Endothelial cell of umbilical vein (primary cell): Measurements from ENCODE around the gene NXPE3. TPM values are rescaled to one million over a fixed set of nuclear protein-coding genes. Genes with fewer than 3 reads are reported as not detected.

Experiments used
- BruUV-seq: library from RNA; stranded (reverse); fragments of 400-500 nt; replicated peaks from 2 replicates; lab custom pipeline; 2021; lab: Mats Ljungman, UMichigan
- CTCF ChIA-PET: fragments of 300-600, 350-600 bp; sonication (Branson Sonifier 250); formaldehyde crosslinking; loops from one replicate; lab custom pipeline; 2021; ENCODE audit warnings: antibody characterized with exemption, inconsistent platforms; lab: Charles Lee
- POLR2A ChIA-PET: fragments of 300-600, 350-600 bp; sonication (Branson Sonifier 250); formaldehyde crosslinking; loops from one replicate; lab custom pipeline; 2021; ENCODE audit warnings: antibody characterized with exemption, inconsistent platforms; lab: Charles Lee
- DNase-seq: peaks from one replicate; pipeline ENCODE4 v3.0.0-alpha.2; 2011; ENCODE audit warnings: low read depth, low spot score
- FAIRE-seq: peaks from 2 replicates; lab custom pipeline; 2011; peaks lifted over from hg19 to GRCh38; lab: Jason Lieb, UNC
- H2AFZ ChIP-seq: 2 replicates; pipeline ENCODE4 v1.6.0; 2012; ENCODE audit warnings: low read depth, low read length, control low read depth, inconsistent platforms
- H3K27ac ChIP-seq: 2 replicates; pipeline ENCODE4 v1.5.1; 2011; ENCODE audit warnings: low read depth, mild to moderate bottlenecking, control low read depth, low read length, moderate library complexity; ENCODE audit not compliant: insufficient read depth
- H3K27me3 ChIP-seq, 2 experiments: 2 replicates each; pipeline versions ENCODE4 v1.6.0 to v1.6.1; 2011; ENCODE audit warnings: low read length in 2 of 2, mixed read lengths in 1 of 2; ENCODE audit not compliant: control insufficient read depth in 2 of 2, insufficient read depth in 2 of 2
- H3K36me3 ChIP-seq, 2 experiments: 2 replicates in 1 of 2; 3 replicates in 1 of 2; pipeline ENCODE4 v1.5.1; 2011; ENCODE audit warnings: low read length in 2 of 2, mild to moderate bottlenecking in 1 of 2, moderate library complexity in 1 of 2; ENCODE audit not compliant: control insufficient read depth in 2 of 2, insufficient read depth in 2 of 2; ENCODE audit errors: extremely low read depth in 1 of 2
- H3K4me1 ChIP-seq: 3 replicates; pipeline ENCODE4 v1.5.1; 2011; ENCODE audit warnings: mild to moderate bottlenecking, low read length; ENCODE audit not compliant: control insufficient read depth, insufficient read depth; ENCODE audit errors: extremely low read depth
- H3K4me2 ChIP-seq: 2 replicates; pipeline ENCODE4 v1.6.1; 2011; ENCODE audit warnings: low read length, control low read depth, mixed read lengths; ENCODE audit not compliant: insufficient read depth
- H3K4me3 ChIP-seq, 3 experiments: fragments of 200-600 bp in 1 of 3; sonication (generic), shearing (Covaris generic) in 1 of 3; replicated peaks in 1 of 3; 2 replicates each; pipeline ENCODE4 v1.5.1; 2011 to 2016; ENCODE audit warnings: control low read depth in 3 of 3, low read length in 3 of 3, mild to moderate bottlenecking in 2 of 3, inconsistent platforms in 1 of 3, low read depth in 1 of 3, moderate library complexity in 1 of 3; ENCODE audit not compliant: insufficient read depth in 1 of 3
- H3K79me2 ChIP-seq: 2 replicates; pipeline ENCODE4 v1.6.0; 2012; ENCODE audit warnings: low read length, inconsistent platforms; ENCODE audit not compliant: control insufficient read depth, insufficient read depth
- H3K9ac ChIP-seq: replicated peaks from 2 replicates; pipeline ENCODE3; 2011; ENCODE audit warnings: low read length, control low read depth; ENCODE audit not compliant: insufficient read depth; ENCODE audit errors: extremely low read depth
- H3K9me1 ChIP-seq: replicated peaks from 3 replicates; pipeline ENCODE4 v1.6.0; 2011; ENCODE audit warnings: mild to moderate bottlenecking, low read length; ENCODE audit not compliant: control insufficient read depth, insufficient read depth; ENCODE audit errors: extremely low read depth
- H3K9me3 ChIP-seq: replicated peaks from 2 replicates; pipeline ENCODE4 v1.5.1; 2012; ENCODE audit warnings: low read length, inconsistent platforms; ENCODE audit not compliant: control insufficient read depth, insufficient read depth
- H4K20me1 ChIP-seq: replicated peaks from 2 replicates; pipeline ENCODE3; 2011; ENCODE audit warnings: mild to moderate bottlenecking, low read length; ENCODE audit not compliant: control insufficient read depth, insufficient read depth; ENCODE audit errors: extremely low read depth
- CTCF ChIP-seq, 2 donors: IDR thresholded peaks; 1 replicate in 1 of 2; 2 replicates in 1 of 2; pipeline ENCODE4 v1.5.1; 2011; ENCODE audit warnings: low read length in 2 of 2, mild to moderate bottlenecking in 2 of 2, moderate library complexity in 2 of 2, control low read depth in 1 of 2, inconsistent platforms in 1 of 2, low read depth in 1 of 2; ENCODE audit not compliant: insufficient read depth in 1 of 2; ENCODE audit errors: extremely low read depth in 1 of 2
- EZH2 ChIP-seq: IDR thresholded peaks from 2 replicates; pipeline ENCODE4 v1.6.1; 2012; ENCODE audit warnings: borderline replicate concordance, low read depth, mild to moderate bottlenecking, moderate library complexity, low read length, inconsistent platforms; ENCODE audit not compliant: severe bottlenecking
- FOS ChIP-seq: IDR thresholded peaks from 2 replicates; pipeline ENCODE4 v1.6.1; 2011; ENCODE audit warnings: mild to moderate bottlenecking, low read length, moderate library complexity, borderline replicate concordance; ENCODE audit not compliant: insufficient read depth
- GATA2 ChIP-seq: IDR thresholded peaks from 2 replicates; pipeline ENCODE4 v1.7.0; 2011; ENCODE audit warnings: low read depth, mild to moderate bottlenecking, moderate library complexity, mixed read lengths, low read length; ENCODE audit not compliant: insufficient read length, insufficient read depth
- JUN ChIP-seq: IDR thresholded peaks from 2 replicates; pipeline ENCODE4 v1.6.1; 2011; ENCODE audit warnings: borderline replicate concordance, low read depth; ENCODE audit not compliant: insufficient read length, insufficient read depth
- MYC ChIP-seq: IDR thresholded peaks from one replicate; pipeline ENCODE4 v1.6.1; 2011; ENCODE audit warnings: mild to moderate bottlenecking, low read depth, low read length
- POLR2A ChIP-seq: IDR thresholded peaks from 2 replicates; pipeline ENCODE4 v1.6.1; 2012; ENCODE audit warnings: low read depth, mild to moderate bottlenecking, control low read depth, low read length
- POLR2AphosphoS5 ChIP-seq: IDR thresholded peaks from 2 replicates; pipeline ENCODE4 v1.6.1; 2012; ENCODE audit warnings: low read depth, mild to moderate bottlenecking, control low read depth, low read length, moderate library complexity; ENCODE audit not compliant: insufficient read depth
- dilution Hi-C: fragments of 300-500 bp; cut with MboI; formaldehyde crosslinking; loops from one replicate; pipeline ENCODE4 v1.15.0; 2019; ENCODE audit warnings: low sequenced_read_pairs; ENCODE audit not compliant: extremely low pct_ligation_motif_present
- intact Hi-C: fragments of 100-400 bp; cut with micrococcal nuclease; formaldehyde crosslinking; loops from one replicate; pipeline ENCODE4 v1.10.0; 2022
- polyA plus RNA-seq, 4 experiments: library from polyadenylated mRNA; depleted of rRNA in 3 of 4; stranded (reverse) in 3 of 4; unstranded in 1 of 4; fragments of >200 nt; gene quantifications; 2 replicates each; pipeline versions ENCODE4 v1.2.1 to v1.2.3, GENCODE V29; 2011 to 2012; ENCODE audit warnings: missing spikeins in 1 of 4
- total RNA-seq: library from RNA; stranded (reverse); gene quantifications from 2 replicates; pipeline ENCODE4 v1.2.3, GENCODE V29; 2021
- TF ChIP-seq, protein P1 (sequence below): IDR thresholded peaks from 2 replicates; pipeline ENCODE4 v1.6.1; 2011; ENCODE audit not compliant: insufficient read depth, insufficient read length

Gene NXPE3
- total and polyA plus RNA-seq, 2 donors (not counting 3 experiments of a cell fraction or from before 2014, with no cell fraction given): 13.7 to 20.3 TPM

GRCh38 chr3:101810022-101810418, 31.0 kb downstream of the NXPE3 start:
- H3K4me1 ChIP-seq: peaks cover 14% of the 10 kb centered on the region
- H3K27me3 ChIP-seq: no peaks in the 10 kb centered on the region
- H3K4me3 ChIP-seq: no peak overlapping the region
- H3K9me1 ChIP-seq: no peaks in the 10 kb centered on the region
- no TSS peak for BruUV-seq
- no peaks in the 10 kb centered on the region for H3K9me3 ChIP-seq
- intact Hi-C loops (no loop called here), dilution Hi-C loops (no loop called here)
- no peak for FAIRE-seq
- no peak for TF ChIP-seq GATA2
- TF ChIP-seq POLR2AphosphoS5: no peak
- TF ChIP-seq JUN: no peak
- TF ChIP-seq CTCF (IDR thresholded peaks at IDR 0.05; ENCODE audit: extremely low read depth in 1 of 2, insufficient read depth in 1 of 2, low read depth in 1 of 2, low read length in 2 of 2): no peak
- no peak for TF ChIP-seq POLR2A
- TF ChIP-seq, protein P1, sequence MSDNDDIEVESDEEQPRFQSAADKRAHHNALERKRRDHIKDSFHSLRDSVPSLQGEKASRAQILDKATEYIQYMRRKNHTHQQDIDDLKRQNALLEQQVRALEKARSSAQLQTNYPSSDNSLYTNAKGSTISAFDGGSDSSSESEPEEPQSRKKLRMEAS: no peak
- TF ChIP-seq EZH2: no peak
- TF ChIP-seq FOS: no peak
- no peak for TF ChIP-seq MYC
- peak overlapping the region; percentile 29 for H3K9ac ChIP-seq
- H3K27ac ChIP-seq: peak overlapping the region; percentile 60
- POLR2A ChIA-PET: interaction anchor here (1.3 kb wide), 1 partner anchor 39 kb away, joined by 4 read pairs; the partner anchor contains the start of gene NFKBIZ
- H3K36me3 ChIP-seq: no peaks in the 10 kb centered on the region
- no peaks in the 10 kb centered on the region for H4K20me1 ChIP-seq
- H2AFZ ChIP-seq: no peak overlapping the region
- H3K79me2 ChIP-seq: no peaks in the 10 kb centered on the region
- CTCF ChIA-PET: interaction anchor here (0.9 to 12.9 kb wide), 9 partner anchors 13 to 726 kb away, joined by 3 to 358 read pairs (median 7); no protein-coding TSS in a partner anchor
- H3K4me2 ChIP-seq: peak overlapping the region; percentile 46
- DNase-seq: no peak
